Lung (tissue), 12 donors: ENCODE data around the gene PTGFRN. TPM values are rescaled to one million over a fixed set of nuclear protein-coding genes. Genes with fewer than 3 reads are reported as not detected.
A peak's percentile ranks its signal among the peaks of the same experiment; 100 is the strongest.

Experiments
- ATAC-seq: fragments of 200-7000 bp; cut with Tn5 transposase; one replicate; pipeline ENCODE4 v1.9.1; 2020; ENCODE audit warnings: moderate number of reproducible peaks; ENCODE audit not compliant: insufficient read depth, low FRiP score
- DNase-seq, 3 donors: peaks; one replicate each; pipeline ENCODE4 v3.0.0-alpha.2; 2013 to 2017
- H3K27ac ChIP-seq, 2 donors: one replicate each; pipeline ENCODE4 v1.5.1; 2013; ENCODE audit warnings: mild to moderate bottlenecking in 2 of 2, moderate library complexity in 2 of 2, control low read depth in 1 of 2, inconsistent platforms in 1 of 2, low read depth in 1 of 2, low read length in 1 of 2
- H3K27me3 ChIP-seq, 3 donors: one replicate each; pipeline ENCODE4 v1.5.1; 2013; ENCODE audit warnings: low read length in 2 of 3; ENCODE audit not compliant: control insufficient read depth in 3 of 3, insufficient read depth in 3 of 3
- H3K36me3 ChIP-seq, 4 donors: one replicate each; pipeline ENCODE4 v1.5.1; 2013; ENCODE audit warnings: low read length in 4 of 4, mild to moderate bottlenecking in 1 of 4, moderate library complexity in 1 of 4; ENCODE audit not compliant: control insufficient read depth in 4 of 4, insufficient read depth in 4 of 4
- H3K4me1 ChIP-seq, 5 donors: one replicate each; pipeline ENCODE4 v1.5.1; 2013; ENCODE audit warnings: low read length in 5 of 5, mild to moderate bottlenecking in 2 of 5, moderate library complexity in 1 of 5; ENCODE audit not compliant: control insufficient read depth in 5 of 5, insufficient read depth in 5 of 5
- H3K4me3 ChIP-seq: one replicate; pipeline ENCODE4 v1.5.1; 2013; ENCODE audit warnings: mild to moderate bottlenecking, control low read depth, moderate library complexity
- H3K9ac ChIP-seq, 2 donors: one replicate each; pipeline ENCODE4 v1.5.1; 2013; ENCODE audit warnings: low read length in 2 of 2, control low read depth in 1 of 2; ENCODE audit not compliant: insufficient read depth in 1 of 2
- H3K9me3 ChIP-seq, 4 donors: one replicate each; pipeline ENCODE4 v1.5.1; 2013; ENCODE audit warnings: low read length in 3 of 4, mild to moderate bottlenecking in 1 of 4, moderate library complexity in 1 of 4; ENCODE audit not compliant: control insufficient read depth in 4 of 4, insufficient read depth in 3 of 4
- WGBS, 2 donors: extraction: QIAGEN DNeasy Blood & Tissue Kit; methylation state at CpG; one replicate each; pipeline ENCODE4 v1.1.7; 2013; 5-methylcytosine and 5-hydroxymethylcytosine counted together
- polyA plus RNA-seq, 2 donors: library from polyadenylated mRNA; stranded (reverse); fragments of 200-250 nt; gene quantifications; one replicate each; pipeline ENCODE4 v1.2.1, GENCODE V29; 2013
- total RNA-seq, 2 donors: library from RNA; depleted of rRNA in 1 of 2; stranded (reverse); fragments of >200 nt in 1 of 2; gene quantifications; one replicate each; pipeline ENCODE4 v1.2.1, GENCODE V29; 2014 to 2021
- TF ChIP-seq, protein P1 (sequence below): IDR thresholded peaks from 2 replicates; pipeline ENCODE4 v1.5.1; 2012; ENCODE audit warnings: mild to moderate bottlenecking; ENCODE audit errors: control extremely low read depth, extremely low read depth
- donor health status: control.
- donor health status: control.
- donor health status: Bipolar disorder and iron deficiency.
- donor health status: healthy.
- donor health status: DM: yes; HTN: yes; CAD: no.

Gene PTGFRN
- total and polyA plus RNA-seq, 4 donors: 8.0 to 51.7 (median 24.9) TPM

DNA sequence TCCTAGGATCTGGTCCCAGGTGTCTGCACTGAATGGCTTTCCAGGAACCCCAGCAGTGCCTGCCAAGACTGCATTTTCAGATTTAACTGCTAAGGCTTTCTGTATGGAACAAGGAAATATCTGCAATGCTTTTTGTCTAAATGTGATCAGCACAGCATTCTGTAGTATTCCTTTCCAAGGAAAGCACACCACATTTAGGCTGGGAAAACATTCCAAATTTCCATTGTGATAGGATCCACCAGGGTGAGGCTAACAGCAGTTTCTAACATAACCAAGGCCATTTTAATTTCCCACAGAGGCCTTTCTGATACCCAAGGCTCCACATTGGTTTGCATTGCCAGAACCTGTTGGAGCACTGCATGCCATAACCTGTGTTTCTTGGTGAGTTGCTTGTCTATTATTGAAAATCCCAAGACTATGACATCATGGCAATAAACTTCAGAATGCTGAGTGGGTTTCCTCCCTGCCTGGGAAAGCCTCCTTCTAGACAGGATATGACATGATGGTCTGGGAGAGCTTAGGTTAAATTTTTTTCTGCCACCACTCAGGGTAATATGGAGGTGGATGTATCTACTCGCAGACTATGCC, 23.3 kb upstream of the PTGFRN start:
- peak in 1 of 3 donors; percentile 17 for DNase-seq
- 98 to 100% methylated on average over 1 of the region's 1 CpG for WGBS, 2 donors
- no peak overlapping the region for H3K9ac ChIP-seq

GRCh38 chr1:116887212-116887611, 22.5 kb upstream of the PTGFRN start:
- no peak overlapping the region for H3K27ac ChIP-seq
- peaks cover 0 to 2% (median under 1%) of the 10 kb centered on the region in 5 donors for H3K4me1 ChIP-seq
- ATAC-seq: no peak
- DNase-seq: no peak
- H3K9me3 ChIP-seq: no peaks in the 10 kb centered on the region
- no peaks in the 10 kb centered on the region for H3K36me3 ChIP-seq
- TF ChIP-seq, protein P1, sequence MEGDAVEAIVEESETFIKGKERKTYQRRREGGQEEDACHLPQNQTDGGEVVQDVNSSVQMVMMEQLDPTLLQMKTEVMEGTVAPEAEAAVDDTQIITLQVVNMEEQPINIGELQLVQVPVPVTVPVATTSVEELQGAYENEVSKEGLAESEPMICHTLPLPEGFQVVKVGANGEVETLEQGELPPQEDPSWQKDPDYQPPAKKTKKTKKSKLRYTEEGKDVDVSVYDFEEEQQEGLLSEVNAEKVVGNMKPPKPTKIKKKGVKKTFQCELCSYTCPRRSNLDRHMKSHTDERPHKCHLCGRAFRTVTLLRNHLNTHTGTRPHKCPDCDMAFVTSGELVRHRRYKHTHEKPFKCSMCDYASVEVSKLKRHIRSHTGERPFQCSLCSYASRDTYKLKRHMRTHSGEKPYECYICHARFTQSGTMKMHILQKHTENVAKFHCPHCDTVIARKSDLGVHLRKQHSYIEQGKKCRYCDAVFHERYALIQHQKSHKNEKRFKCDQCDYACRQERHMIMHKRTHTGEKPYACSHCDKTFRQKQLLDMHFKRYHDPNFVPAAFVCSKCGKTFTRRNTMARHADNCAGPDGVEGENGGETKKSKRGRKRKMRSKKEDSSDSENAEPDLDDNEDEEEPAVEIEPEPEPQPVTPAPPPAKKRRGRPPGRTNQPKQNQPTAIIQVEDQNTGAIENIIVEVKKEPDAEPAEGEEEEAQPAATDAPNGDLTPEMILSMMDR: no peak
- WGBS, 2 donors: 90 to 95% methylated on average over 3 of the region's 3 CpGs
- H3K4me3 ChIP-seq: no peak overlapping the region
- H3K27me3 ChIP-seq: no peaks in the 10 kb centered on the region
- no peak overlapping the region for H3K9ac ChIP-seq

More for the DNA sequence above, 23.3 kb upstream of the PTGFRN start:
- H3K36me3 ChIP-seq: no peaks in the 10 kb centered on the region
- no peaks in the 10 kb centered on the region for H3K9me3 ChIP-seq
- TF ChIP-seq, protein P1: no peak
- no peak for ATAC-seq
- peaks cover 0 to 6% (median 5%) of the 10 kb centered on the region in 5 donors for H3K4me1 ChIP-seq
- H3K4me3 ChIP-seq: no peak overlapping the region
- no peaks in the 10 kb centered on the region for H3K27me3 ChIP-seq
- H3K27ac ChIP-seq: no peak overlapping the region

- ATAC-seq: no peak
- no peaks in the 10 kb centered on the region for H3K36me3 ChIP-seq
- WGBS, 2 donors: 67 to 71% methylated on average over 4 of the region's 4 CpGs
- no peaks in the 10 kb centered on the region for H3K27me3 ChIP-seq
- no peak overlapping the region for H3K27ac ChIP-seq
- no peaks in the 10 kb centered on the region for H3K4me1 ChIP-seq
- TF ChIP-seq, protein P1: no peak
- no peak for DNase-seq
- H3K9ac ChIP-seq: no peak overlapping the region
- H3K9me3 ChIP-seq: no peaks in the 10 kb centered on the region
- H3K4me3 ChIP-seq: no peak overlapping the region
Measured at GRCh38 chr1:116889380-116889779, 20.3 kb upstream of the PTGFRN start.
